ACC112 (cell line): ENCODE measurements around the gene CCDC157.
"Not testable (repeated sequence)": the region's sequence is repeated elsewhere in the genome, so short reads cannot be mapped to it uniquely, and the experiment has no call there.

Experiments used
- H2AFZ ChIP-seq: fragments of 200-600 bp; sonication (generic); one replicate; pipeline ENCODE4 v1.6.0; 2017; ENCODE audit warnings: antibody characterized with exemption, low read length; ENCODE audit not compliant: unreplicated experiment
- H3K27ac ChIP-seq: fragments of 200-600 bp; sonication (generic); 2 replicates; pipeline ENCODE4 v1.5.1; 2014; ENCODE audit warnings: low read depth, mild to moderate bottlenecking, antibody characterized with exemption, low read length, moderate library complexity
- H3K27me3 ChIP-seq: fragments of 200-600 bp; sonication (generic); 2 replicates; pipeline ENCODE4 v1.6.1; 2014; ENCODE audit warnings: mild to moderate bottlenecking, antibody characterized with exemption, low read length, moderate library complexity, mixed read lengths; ENCODE audit not compliant: insufficient read depth
- H3K36me3 ChIP-seq: fragments of 200-600 bp; sonication (generic); 2 replicates; pipeline ENCODE4 v1.6.1; 2016; ENCODE audit warnings: mild to moderate bottlenecking, antibody characterized with exemption, low read length, moderate library complexity, mixed read lengths; ENCODE audit not compliant: insufficient read depth
- H3K4me1 ChIP-seq: fragments of 200-600 bp; sonication (generic); one replicate; pipeline ENCODE4 v1.6.1; 2016; ENCODE audit warnings: low read length, mixed read lengths; ENCODE audit not compliant: insufficient read depth, unreplicated experiment, control insufficient read depth
- H3K4me3 ChIP-seq: fragments of 200-600 bp; sonication (generic); 2 replicates; pipeline ENCODE4 v1.5.1; 2014; ENCODE audit warnings: mild to moderate bottlenecking, low read depth, low read length
- H3K79me2 ChIP-seq: fragments of 200-600 bp; sonication (generic); one replicate; pipeline ENCODE4 v1.6.0; 2016; ENCODE audit warnings: low read length; ENCODE audit not compliant: control insufficient read depth, unreplicated experiment, insufficient read depth

CCDC157 gene

DNA sequence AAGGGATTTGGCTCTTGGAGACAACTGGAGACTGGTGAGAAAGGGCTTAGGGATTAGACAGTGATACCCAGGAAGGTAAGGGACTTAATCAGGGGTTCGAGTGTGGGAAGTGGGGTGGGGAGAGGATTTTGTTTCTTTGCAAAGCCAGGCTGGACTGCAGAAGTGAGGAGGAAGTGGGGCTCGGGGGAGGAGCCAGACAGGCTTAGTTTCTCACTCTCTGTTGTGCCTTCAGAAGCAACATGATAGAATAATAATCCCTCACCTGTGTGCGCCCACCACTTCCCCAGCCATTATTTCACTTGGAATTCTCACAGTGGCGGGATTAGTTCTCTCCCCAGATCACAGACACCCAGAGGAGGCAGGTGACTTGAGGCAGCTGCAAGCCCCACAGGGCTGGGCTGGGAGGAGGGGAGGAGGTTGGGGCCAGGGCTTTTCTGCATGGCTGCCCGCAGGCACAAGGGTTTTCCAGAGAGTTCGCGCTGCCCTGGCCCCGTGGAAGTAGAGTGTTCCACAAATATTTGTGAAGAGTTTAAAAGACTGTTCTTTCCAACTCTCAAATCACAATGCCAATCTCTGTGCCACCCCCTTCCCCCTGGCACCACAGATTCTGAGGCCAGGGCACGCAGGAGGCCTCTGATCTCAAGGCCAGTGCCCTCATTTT lies 36.0 kb downstream of the CCDC157 start:
- H3K79me2 ChIP-seq: peaks cover 15% of the 10 kb centered on the region
- H3K4me3 ChIP-seq: no peak overlapping the region
- peaks cover 6% of the 10 kb centered on the region for H3K4me1 ChIP-seq
- H2AFZ ChIP-seq: no peak overlapping the region
- no peaks in the 10 kb centered on the region for H3K27me3 ChIP-seq
- no peaks in the 10 kb centered on the region for H3K36me3 ChIP-seq
- no peak overlapping the region for H3K27ac ChIP-seq

DNA sequence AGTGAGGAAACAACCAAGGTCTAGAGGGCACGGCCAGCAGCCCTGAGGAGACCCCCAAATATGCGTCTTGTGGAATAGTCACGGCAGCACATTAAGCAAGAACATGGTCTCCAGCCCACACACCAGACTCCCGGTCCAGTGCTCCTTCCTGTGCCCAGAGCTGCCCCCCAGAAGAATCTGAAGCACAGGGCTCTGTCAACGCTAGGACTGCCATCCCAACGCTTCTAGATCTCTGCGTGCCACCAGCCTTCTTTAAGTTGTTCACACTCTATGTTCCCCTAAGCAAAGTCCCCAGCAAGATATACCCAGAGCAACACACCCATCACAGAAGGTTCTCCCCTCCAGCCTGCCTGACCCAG lies 36.5 kb downstream of the CCDC157 start:
- no peak overlapping the region for H3K4me3 ChIP-seq
- no peaks in the 10 kb centered on the region for H3K27me3 ChIP-seq
- H3K79me2 ChIP-seq: peaks cover 20% of the 10 kb centered on the region
- no peak overlapping the region for H3K27ac ChIP-seq
- H3K36me3 ChIP-seq: no peaks in the 10 kb centered on the region
- peaks cover 7% of the 10 kb centered on the region for H3K4me1 ChIP-seq
- no peak overlapping the region for H2AFZ ChIP-seq

DNA sequence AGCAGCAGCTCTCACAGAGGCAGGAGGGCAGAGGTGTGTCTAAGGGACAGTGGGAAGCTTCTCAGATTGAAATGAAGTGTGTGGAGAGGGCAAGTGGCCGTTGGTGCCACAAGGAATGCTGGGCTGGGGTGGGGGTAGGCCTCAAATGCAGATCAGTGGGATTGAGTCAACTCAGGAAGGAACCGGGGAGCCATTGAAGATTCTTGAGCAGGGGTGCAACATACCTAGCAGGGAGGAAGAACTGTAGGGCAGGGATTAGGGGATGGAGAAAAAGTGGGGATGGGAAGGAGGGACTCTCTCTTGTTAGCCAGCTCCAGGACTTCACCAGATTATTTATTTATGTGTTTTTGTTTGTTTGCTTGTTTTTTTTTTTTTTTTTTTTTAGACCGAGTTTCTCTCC lies 37.1 kb downstream of the CCDC157 start:
- no peaks in the 10 kb centered on the region for H3K27me3 ChIP-seq
- peaks cover 26% of the 10 kb centered on the region for H3K79me2 ChIP-seq
- no peak overlapping the region for H3K4me3 ChIP-seq
- no peak overlapping the region for H2AFZ ChIP-seq
- no peaks in the 10 kb centered on the region for H3K36me3 ChIP-seq
- peaks cover 11% of the 10 kb centered on the region for H3K4me1 ChIP-seq
- H3K27ac ChIP-seq: no peak overlapping the region

DNA sequence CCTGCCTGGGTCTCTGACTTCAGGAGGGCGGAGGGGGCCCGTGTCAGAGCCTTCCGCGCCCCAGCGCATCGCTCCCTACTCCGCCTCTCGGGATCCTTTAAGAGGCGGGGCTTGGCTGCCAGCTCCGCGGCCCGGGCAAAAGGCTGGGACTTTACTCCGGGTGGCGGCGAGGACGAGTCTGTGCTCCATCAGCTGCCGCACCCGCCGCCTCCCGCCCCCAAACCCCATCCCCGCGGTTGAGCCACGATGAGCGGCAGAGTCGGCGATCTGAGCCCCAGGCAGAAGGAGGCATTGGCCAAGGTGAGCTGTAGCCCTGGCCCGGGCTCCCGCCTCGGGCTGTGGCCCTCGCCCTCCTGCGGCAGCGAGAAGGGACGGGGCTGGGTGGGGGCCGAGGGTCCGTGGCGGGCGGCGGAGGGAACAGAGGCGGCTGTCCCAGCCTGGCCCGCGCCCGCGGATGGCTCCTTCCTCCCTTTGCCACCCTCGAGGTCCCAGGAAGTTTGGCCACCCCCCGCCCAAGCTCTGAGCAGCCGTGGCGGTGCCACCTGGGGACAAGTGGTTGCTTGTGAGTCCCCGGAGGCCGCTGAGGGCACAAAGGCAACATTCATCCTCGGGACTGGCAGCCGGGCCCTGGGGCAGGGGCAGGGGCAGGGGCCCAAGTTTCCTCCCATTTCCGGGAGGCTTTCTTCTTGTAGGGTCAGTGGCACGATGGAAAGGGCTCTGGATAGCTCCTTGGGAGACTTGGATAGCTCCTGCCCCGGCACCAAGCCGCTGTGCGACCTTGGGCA lies 40.3 kb downstream of the CCDC157 start, which contains the start of gene SEC14L2:
SEC14L2 (plus strand) TSS at position 148 of the 785 bp plus-strand sequence; CDS start at position 247, 99 bp downstream.
- Histone ChIP-seq H2AFZ (peak within 1 kb of the TSS; percentile 11), H3K36me3 (no peaks in the 10 kb centered on the region), H3K4me3 (peak within 1 kb of the TSS; percentile 91), H3K4me1 (peaks cover 21% of the 10 kb centered on the region), H3K27me3 (no peaks in the 10 kb centered on the region), H3K79me2 (peaks cover 42% of the 10 kb centered on the region), H3K27ac (peak within 1 kb of the TSS; percentile 37)

DNA sequence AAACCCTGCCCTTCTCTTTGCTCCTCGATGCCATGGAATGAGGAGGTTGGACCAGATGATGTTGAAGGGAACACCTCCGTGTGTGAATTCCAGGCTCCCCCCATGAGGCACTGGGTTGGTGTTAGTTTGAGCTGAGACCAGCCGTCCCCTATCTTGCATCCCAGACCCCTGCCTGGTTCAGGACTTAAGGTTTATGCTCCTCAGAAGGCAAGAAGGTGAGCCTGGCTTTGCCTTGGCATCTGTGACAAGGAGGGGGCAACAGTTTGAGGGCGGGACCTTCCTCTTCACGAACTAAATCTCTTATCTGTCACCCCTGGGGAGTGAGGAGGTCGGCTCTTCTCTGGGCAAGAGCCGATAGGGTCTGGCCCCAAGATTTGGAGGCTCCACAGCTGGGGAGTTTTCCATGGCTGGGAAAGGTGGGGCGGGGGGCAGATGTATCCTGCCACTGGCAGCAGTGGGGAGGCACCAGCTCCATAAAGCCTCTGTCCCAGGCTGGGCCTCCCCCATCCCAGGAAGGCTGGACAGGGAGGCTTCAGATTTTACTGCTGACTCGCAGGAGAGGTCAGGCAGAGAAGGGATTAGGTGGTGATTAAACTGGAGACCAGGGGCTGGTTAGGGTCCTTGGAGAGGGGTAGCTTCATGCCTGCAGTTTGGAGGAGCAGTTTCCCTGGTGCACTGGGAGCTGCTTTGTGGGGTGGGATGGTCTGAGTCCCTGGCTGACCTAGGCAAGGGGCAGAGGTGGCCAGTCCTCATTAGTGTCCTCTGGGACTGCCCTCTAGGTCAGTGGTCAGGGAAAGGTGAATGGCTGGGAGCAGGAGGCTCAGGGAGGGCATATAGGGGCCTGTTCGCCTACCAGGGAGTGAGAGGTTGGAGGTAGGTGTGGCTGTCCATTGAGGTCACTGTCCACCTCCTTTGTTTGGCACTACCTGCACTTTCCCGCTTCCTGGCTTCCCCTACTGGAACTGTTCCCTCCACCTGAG lies 41.1 kb downstream of the CCDC157 start:
- no peaks in the 10 kb centered on the region for H3K27me3 ChIP-seq
- no peak overlapping the region for H2AFZ ChIP-seq
- no peaks in the 10 kb centered on the region for H3K36me3 ChIP-seq
- peak overlapping the region; percentile 91 for H3K4me3 ChIP-seq
- peak overlapping the region; percentile 37 for H3K27ac ChIP-seq
- H3K4me1 ChIP-seq: peaks cover 22% of the 10 kb centered on the region
- H3K79me2 ChIP-seq: peaks cover 48% of the 10 kb centered on the region

DNA sequence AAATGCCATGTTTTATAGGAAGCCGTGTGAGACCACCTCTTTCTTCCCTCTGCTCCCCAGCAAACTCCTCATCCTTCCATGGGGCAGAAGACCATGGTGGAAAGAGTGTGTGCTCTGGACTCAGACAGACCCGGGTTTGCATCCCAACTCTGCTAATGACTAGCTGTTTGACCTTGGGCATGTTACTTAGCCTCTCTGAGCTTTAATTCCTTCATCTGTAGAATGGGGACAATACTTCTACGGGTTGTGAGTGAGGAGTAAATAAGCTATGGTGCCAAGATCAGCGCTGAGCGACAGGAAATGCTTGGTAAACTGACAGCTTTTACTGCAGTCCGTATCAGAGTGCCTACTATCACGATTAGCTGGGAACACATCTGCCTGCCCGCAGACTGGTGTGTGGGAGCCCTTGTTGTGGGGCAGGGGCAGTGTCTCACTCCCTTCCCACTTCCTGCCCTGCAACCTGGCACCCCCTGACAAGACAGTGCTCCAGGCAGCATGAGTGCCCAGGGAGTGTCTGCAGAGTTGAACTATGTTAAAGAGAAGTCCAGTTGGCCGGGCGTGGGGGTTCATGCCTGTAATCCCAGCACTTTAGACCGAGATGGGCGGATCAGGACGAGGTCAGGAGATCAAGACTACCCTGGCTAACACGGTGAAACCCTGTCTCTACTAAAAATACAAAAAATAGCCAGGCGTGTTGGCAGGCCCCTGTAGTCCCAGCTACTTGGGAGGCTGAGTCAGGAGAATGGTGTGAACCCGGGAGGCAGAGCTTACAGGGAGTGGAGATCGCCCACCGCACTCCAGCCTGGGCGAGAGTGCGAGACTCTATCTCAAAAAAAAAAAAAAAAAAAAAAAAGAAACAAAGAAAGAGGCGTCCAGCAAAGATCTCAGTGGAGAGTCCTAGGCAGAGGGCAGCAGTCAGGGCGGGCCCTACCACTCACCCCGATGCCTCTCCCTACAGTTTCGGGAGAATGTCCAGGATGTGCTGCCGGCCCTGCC lies 42.2 kb downstream of the CCDC157 start:
- Histone ChIP-seq H3K27ac (peak overlapping the region; percentile 37; the same call in 1 of the 2 replicates), H3K4me1 (peaks cover 22% of the 10 kb centered on the region), H3K27me3 (no peaks in the 10 kb centered on the region), H3K79me2 (peaks cover 48% of the 10 kb centered on the region), H3K36me3 (no peaks in the 10 kb centered on the region), H3K4me3 (peak overlapping the region; percentile 91), H2AFZ (no peak overlapping the region)

DNA sequence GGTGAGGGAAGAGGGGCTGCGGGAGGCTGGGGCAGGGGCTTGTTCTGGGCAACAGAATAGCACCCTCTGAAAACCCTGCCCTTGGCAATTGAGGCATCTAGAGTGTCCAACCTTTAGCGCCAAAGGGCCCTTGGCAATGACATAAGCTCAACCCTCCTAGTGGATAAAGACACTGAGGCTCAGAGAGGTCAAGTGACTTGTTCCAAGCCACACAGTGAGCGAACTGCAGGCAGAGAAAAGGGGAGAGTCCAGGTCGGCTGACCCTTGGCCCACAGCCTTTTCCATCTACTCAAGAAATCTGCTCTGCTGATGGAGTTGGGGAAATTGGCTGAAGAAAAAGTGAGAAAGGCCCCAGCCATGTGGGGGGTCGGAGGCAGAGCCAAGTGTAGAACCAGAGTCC lies 42.9 kb downstream of the CCDC157 start:
- 0 out of 2 replicates have a peak overlapping the region, but pooled peaks have one; percentile 45 for H3K4me3 ChIP-seq
- H3K79me2 ChIP-seq: peaks cover 50% of the 10 kb centered on the region
- H3K27me3 ChIP-seq: no peaks in the 10 kb centered on the region
- H3K27ac ChIP-seq: no peak overlapping the region
- no peak overlapping the region for H2AFZ ChIP-seq
- H3K4me1 ChIP-seq: peaks cover 22% of the 10 kb centered on the region
- no peaks in the 10 kb centered on the region for H3K36me3 ChIP-seq

DNA sequence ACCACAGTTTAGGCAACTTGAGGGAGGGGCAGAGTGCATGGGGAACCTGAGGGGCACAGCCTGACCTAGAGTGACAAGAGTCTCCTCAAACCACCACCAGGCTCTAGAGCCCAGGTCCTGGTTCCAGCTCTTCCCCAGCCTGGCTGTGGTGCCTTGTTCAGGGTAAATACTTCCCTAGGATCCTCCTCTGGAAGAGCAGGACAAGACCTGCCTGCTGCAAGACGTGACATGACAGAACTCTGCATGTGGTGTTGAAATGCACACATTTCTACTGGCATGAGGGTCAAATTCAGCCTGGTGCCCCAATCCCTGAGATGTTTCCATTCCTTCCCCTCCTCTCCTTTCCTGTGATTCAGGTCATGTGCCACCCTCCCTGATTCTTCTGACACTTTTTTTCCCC lies 43.4 kb downstream of the CCDC157 start:
- Histone ChIP-seq H3K27me3 (no peaks in the 10 kb centered on the region), H3K4me1 (peaks cover 25% of the 10 kb centered on the region), H3K4me3 (no peak overlapping the region), H3K36me3 (no peaks in the 10 kb centered on the region), H2AFZ (no peak overlapping the region), H3K79me2 (peaks cover 50% of the 10 kb centered on the region), H3K27ac (no peak overlapping the region)

DNA sequence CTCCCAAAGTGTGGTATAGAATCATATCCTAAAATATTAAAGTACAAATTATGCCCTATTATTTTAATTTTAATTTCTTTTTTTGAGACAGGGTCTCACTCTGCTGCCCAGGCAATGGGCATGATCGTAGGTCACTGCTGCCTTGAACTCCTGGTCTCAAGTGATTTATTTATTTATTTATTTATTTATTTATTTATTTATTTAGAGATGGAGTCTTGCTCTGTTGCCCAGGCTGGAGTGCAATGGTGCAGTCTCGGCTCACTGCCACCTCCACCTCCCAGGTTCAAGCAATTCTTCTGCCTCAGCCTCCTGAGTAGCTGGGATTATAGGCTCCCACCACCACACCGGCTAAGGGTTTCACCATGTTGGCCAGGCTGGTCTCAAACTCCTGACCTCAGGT lies 44.2 kb downstream of the CCDC157 start:
- not testable (repeated sequence) for H3K27ac ChIP-seq, H2AFZ ChIP-seq, H3K4me3 ChIP-seq, H3K36me3 ChIP-seq, H3K27me3 ChIP-seq
- Histone ChIP-seq H3K4me1 (peaks cover 27% of the 10 kb centered on the region), H3K79me2 (peaks cover 54% of the 10 kb centered on the region)
